Medulla oblongata (tissue), 1 donor: ENCODE results near the gene CSNK2A1.
"Not testable (repeated sequence)": the region's sequence is repeated elsewhere in the genome, so short reads cannot be mapped to it uniquely, and the experiment has no call there.

Experiments
- DNase-seq: peaks from one replicate; pipeline ENCODE4 v3.0.0-alpha.2; 2015; ENCODE audit errors: extremely low spot score

Gene CSNK2A1

DNA sequence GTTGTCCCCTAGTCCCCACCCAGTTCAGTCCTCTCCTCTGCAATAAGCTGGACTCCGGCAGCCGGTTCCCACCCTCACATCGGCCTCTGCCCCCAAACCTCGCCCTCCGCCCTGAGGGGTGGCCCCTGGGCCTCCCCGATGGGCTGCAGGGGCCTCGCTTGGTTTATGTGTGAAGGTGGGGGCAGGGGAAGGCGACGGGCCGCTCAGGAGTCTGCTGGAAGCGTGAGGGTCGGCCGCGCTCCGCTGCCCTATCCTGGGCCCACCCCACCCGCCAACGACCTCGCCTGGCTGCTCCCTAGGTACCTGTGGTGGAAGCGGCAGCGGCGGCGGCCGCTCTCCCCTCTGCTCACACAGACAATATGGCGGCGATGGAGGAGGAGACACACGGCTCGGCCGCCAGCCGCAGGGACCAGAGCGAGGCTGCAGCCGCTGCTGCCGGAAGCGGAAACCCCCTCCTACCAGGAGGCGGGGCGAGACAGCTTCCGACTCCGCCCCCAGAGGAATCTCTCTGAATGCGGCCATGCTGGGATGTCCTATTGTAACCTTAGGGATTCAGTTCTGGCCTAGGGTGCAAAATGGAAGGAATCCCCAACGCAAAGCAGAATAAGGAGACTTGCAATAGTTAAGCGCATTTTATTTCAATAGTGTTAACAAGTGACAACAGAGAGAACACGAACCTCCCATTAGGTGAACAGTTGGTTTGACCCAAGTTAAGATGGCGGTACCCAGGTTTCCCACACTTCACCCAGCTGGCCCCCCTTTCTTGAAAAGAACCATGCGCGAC is at the start of gene CSNK2A1:
CSNK2A1 (minus strand) TSS at position 422 of the 784 bp plus-strand sequence. CDS start 35,239 bp downstream, outside the sequence.
- DNase-seq: peak; percentile 98

DNA sequence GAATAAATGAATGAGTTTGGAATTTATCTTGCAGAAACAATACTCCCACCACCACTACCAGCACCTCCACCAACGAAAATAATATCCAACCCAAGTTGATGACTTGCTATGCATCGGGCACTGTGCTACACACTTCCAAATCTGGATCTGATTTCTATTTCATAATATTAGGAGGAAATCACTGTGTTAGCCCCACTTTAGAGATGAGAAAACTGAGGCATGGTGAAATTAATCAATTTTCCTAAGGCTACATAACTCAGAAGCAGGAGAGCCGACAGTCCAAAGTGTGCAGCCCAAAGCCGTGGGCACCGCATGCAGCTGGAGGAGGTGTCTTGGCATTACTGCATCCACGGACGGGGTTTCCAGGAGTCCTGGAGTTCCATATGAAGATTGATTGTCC is 48.9 kb upstream of the CSNK2A1 start:
- no peak for DNase-seq

- DNase-seq: no peak
Measured at GRCh38 chr20:591941-592340, 48.4 kb upstream of the CSNK2A1 start.

GRCh38 chr20:588932-589672 is 45.5 kb upstream of the CSNK2A1 start:
- DNase-seq: no peak

- no peak for DNase-seq
Measured at GRCh38 chr20:588476-588875, 44.9 kb upstream of the CSNK2A1 start.

- DNase-seq: no peak
Measured at GRCh38 chr20:584971-585301, 41.3 kb upstream of the CSNK2A1 start.

- DNase-seq: no peak
Measured at GRCh38 chr20:584161-584970, 40.8 kb upstream of the CSNK2A1 start.

GRCh38 chr20:582204-582603 is 38.6 kb upstream of the CSNK2A1 start:
- DNase-seq: no peak

GRCh38 chr20:578940-579690 is 35.5 kb upstream of the CSNK2A1 start:
- DNase-seq: not testable (repeated sequence)

DNA sequence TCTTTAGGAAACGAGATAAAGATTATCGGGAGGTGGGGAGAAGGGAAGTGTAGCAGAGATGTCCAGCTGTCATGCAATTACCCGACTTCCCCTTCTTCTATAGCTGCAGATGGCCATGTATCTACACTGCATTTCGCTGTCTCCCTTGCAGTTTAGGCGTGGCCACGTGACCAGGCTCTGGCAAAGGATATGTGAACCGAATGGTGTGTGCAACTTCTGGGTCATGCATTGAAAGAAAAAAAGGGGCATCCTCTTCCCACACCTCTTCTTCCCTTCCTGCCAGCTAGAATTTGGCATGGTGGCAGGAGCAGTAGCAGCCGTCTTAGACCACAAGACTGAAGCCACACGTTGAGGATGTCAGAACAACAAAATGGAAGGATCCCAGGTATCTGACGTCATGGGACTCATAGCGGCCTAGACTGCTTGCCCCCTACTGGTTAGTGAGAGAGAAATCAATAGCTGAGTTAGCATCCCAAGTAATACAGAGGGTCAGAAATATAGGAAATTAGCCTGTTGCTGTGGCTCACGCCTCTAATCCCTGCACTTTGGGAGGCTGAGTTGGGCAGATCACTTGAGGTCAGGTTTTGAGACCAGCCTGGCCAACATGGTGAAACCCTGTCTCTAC is 33.7 kb upstream of the CSNK2A1 start:
- DNase-seq: no peak

DNA sequence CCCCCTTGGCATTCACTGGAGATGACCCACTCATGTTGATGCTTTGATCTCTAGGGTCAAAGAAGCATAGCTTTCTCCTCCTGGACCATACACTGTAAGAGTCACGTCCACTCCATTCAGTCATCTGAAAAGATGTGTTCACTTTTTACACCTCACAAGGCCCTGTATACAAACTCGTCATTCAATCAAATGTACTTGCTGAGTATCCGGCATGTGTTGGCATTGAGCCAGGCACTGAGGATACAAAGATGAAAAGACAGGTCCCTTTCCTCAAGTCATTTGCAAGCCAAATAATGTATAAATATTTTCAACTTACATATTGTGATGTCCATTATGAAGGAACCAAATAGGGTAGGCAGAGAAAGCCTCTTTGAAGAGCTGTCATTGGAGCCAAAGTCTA is 32.6 kb upstream of the CSNK2A1 start:
- DNase-seq: no peak

DNA sequence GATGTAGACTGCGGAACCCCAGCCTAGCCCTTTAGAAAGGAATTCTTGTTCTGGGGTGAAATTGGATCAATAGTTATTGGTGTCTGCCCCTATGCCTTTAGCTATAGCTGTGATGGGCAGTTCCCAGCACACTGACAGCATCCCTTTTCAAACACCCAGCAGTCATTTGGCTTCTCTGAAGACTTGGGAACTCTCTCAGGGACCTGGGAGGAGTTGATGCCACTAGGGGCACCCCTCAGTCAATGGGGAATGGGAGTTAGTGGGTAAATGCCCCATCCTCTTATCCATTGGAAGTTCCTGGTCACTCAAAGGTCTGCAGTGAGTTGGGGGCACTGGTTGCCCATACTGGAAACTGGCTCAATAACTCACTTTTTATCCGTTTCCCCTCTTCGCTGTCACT is 31.6 kb upstream of the CSNK2A1 start:
- DNase-seq: no peak

DNA sequence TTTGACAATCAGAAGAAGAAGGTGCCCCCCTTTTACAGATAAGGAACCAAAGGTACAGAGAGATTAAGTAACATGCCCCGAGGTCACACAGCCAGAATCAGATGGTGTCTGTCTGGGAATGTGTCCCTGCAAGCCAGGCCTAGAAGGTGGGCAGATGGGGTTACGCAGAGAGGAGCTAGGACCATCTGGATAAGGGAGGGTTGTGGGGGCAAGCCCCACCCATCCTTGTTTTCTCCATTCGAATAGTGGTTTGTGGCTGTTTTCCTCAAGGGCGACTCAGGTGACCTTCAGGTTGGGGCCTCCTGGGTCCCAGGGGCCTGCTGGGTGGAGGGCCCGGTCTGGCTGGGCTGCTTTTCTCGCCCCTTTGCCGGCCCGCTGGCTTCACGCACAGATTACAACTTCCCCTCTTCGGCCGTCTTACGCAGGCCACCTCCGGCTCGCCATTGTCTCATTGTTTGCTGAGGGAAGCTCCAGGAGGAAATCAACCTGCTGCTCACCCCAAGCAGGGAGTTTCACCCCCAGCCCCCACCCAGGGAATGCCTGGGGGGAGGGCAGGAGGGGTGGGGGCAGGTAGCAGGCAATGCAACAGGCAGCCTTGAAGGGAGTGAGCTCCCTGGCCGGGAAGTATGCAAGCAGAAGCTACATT is 30.8 kb upstream of the CSNK2A1 start:
- no peak for DNase-seq

- DNase-seq: no peak
Measured at GRCh38 chr20:573414-574296, 30.1 kb upstream of the CSNK2A1 start.

DNA sequence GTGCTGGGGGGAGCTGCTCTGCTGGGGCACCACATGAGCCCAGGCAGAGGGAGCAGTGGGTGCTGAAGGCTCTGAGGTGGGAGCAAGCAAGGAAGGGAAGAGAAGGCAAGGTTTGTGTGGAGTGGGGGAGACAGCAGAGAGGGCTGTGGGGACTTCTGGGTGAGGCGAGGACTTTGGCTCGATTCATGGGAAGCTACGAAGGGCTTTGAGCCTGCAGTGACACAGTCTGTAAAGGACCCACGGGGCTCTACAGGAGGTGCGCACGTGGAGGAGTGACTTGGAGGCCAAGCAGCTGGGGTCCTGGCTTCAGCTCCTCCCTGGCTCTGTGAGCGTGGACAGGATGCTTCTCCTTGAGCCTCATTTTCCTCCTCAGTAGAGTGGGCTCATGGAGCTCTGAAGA is 29.1 kb upstream of the CSNK2A1 start:
- no peak for DNase-seq

- DNase-seq: no peak
Measured at GRCh38 chr20:571754-572441, 28.3 kb upstream of the CSNK2A1 start.

- DNase-seq: no peak
Measured at GRCh38 chr20:568673-569415, 25.3 kb upstream of the CSNK2A1 start.

GRCh38 chr20:568097-568652 is 24.6 kb upstream of the CSNK2A1 start:
- DNase-seq: no peak
